HepG2 (cell line): ENCODE measurements around the gene CSNK1A1. TPM values are rescaled to one million over a fixed set of nuclear protein-coding genes. Genes with fewer than 3 reads are reported as not detected.
"Not testable (repeated sequence)": the region's sequence is repeated elsewhere in the genome, so short reads cannot be mapped to it uniquely, and the experiment has no call there.

Experiments
- ATAC-seq: fragments of 200-7000 bp; cut with Tn5 transposase; 3 replicates; pipeline ENCODE4 v1.9.1; 2020; ENCODE audit warnings: mild to moderate bottlenecking, moderate library complexity
- BruUV-seq: library from RNA; stranded (reverse); fragments of 400-500 nt; replicated peaks from 2 replicates; lab custom pipeline; 2021; lab: Mats Ljungman, UMichigan
- CTCF ChIA-PET: fragments of 300-600 bp; formaldehyde crosslinking; extraction: SDS; loops from one replicate; lab custom pipeline; 2021; ENCODE audit warnings: low total read pairs, inconsistent platforms, low intra/inter-chr PET ratio; lab: Yijun Ruan, JAX
- POLR2A ChIA-PET: fragments of 350-600 bp; sonication (Branson Sonifier 250); formaldehyde crosslinking; loops from one replicate; lab custom pipeline; 2020; ENCODE audit warnings: antibody characterized with exemption, inconsistent platforms; lab: Yijun Ruan, JAX
- DNase-seq: peaks from one replicate; pipeline ENCODE4 v3.0.0-alpha.2; 2015; ENCODE audit warnings: low spot score
- FAIRE-seq: peaks from 3 replicates; lab custom pipeline; 2011; peaks lifted over from hg19 to GRCh38; lab: Jason Lieb, UNC
- H2AFZ ChIP-seq: one replicate; pipeline ENCODE4 v1.6.1; 2011; ENCODE audit warnings: low read length, inconsistent platforms
- H3K27ac ChIP-seq: fragments of 300-600 bp; 3 replicates; pipeline ENCODE4 v1.8.0; 2011; ENCODE audit warnings: mixed run types, mild to moderate bottlenecking, mixed read lengths, low read length, inconsistent platforms; ENCODE audit not compliant: insufficient read depth; ENCODE audit errors: extremely low read length
- H3K27me3 ChIP-seq, 2 experiments: fragments of 200-600 bp in 1 of 2; 2 replicates in 1 of 2; 3 replicates in 1 of 2; pipeline versions ENCODE4 v1.6.0 to v1.8.0; 2011; ENCODE audit warnings: low read length in 2 of 2, mild to moderate bottlenecking in 2 of 2, moderate library complexity in 2 of 2, inconsistent platforms in 1 of 2; ENCODE audit not compliant: insufficient read depth in 2 of 2, control insufficient read depth in 1 of 2
- H3K36me3 ChIP-seq, 2 experiments: fragments of 200-600 bp in 1 of 2; replicated peaks in 1 of 2; 2 replicates in 1 of 2; 3 replicates in 1 of 2; pipeline versions ENCODE4 v1.5.1 to v1.8.0; 2011; ENCODE audit warnings: low read length in 2 of 2, inconsistent platforms in 1 of 2; ENCODE audit not compliant: insufficient read depth in 2 of 2, control insufficient read depth in 1 of 2
- H3K4me1 ChIP-seq: 2 replicates; pipeline ENCODE4 v1.5.1; 2012; ENCODE audit warnings: low read length, inconsistent platforms; ENCODE audit not compliant: insufficient read depth
- H3K4me2 ChIP-seq: 2 replicates; pipeline ENCODE4 v1.6.0; 2011; ENCODE audit warnings: low read depth, low read length, inconsistent platforms
- H3K4me3 ChIP-seq, 3 experiments: fragments of 200-600 bp in 1 of 3; sonication (generic), shearing (Covaris generic) in 1 of 3; replicated peaks in 1 of 3; 2 replicates each; pipeline ENCODE4 v1.5.1; 2011 to 2016; ENCODE audit warnings: low read length in 3 of 3, inconsistent platforms in 2 of 3, low read depth in 2 of 3, mild to moderate bottlenecking in 2 of 3, control low read depth in 1 of 3, mixed read lengths in 1 of 3; ENCODE audit not compliant: insufficient read depth in 1 of 3
- H3K79me2 ChIP-seq: one replicate; pipeline ENCODE4 v1.6.1; 2011; ENCODE audit warnings: low read length, inconsistent platforms; ENCODE audit not compliant: insufficient read depth
- H3K9ac ChIP-seq: 2 replicates; pipeline ENCODE4 v1.6.0; 2011; ENCODE audit warnings: mild to moderate bottlenecking, low read depth, low read length, inconsistent platforms; ENCODE audit not compliant: insufficient read depth
- H3K9me3 ChIP-seq: 2 replicates; pipeline ENCODE4 v1.5.1; 2012; ENCODE audit warnings: mild to moderate bottlenecking, low read length
- H4K20me1 ChIP-seq: 2 replicates; pipeline ENCODE4 v1.6.0; 2011; ENCODE audit warnings: inconsistent platforms, mild to moderate bottlenecking, low read length, moderate library complexity; ENCODE audit not compliant: insufficient read depth
- EP300 ChIP-seq, 3 experiments: sonication (generic) in 1 of 3; formaldehyde crosslinking in 1 of 3; IDR thresholded peaks; 2 replicates each; pipeline versions ENCODE4 v1.5.1 to v1.6.1; 2011 to 2020; ENCODE audit warnings: low read depth in 2 of 3, low read length in 2 of 3, borderline replicate concordance in 1 of 3, improper control_type of control experiment in 1 of 3, mild to moderate bottlenecking in 1 of 3, missing genetic modification reagents in 1 of 3, moderate library complexity in 1 of 3
- JUNB ChIP-seq: sonication (generic); formaldehyde crosslinking; IDR thresholded peaks from 2 replicates; pipeline ENCODE4 v1.8.0; 2022; ENCODE audit warnings: missing genetic modification reagents, mild to moderate bottlenecking, borderline replicate concordance
- ZNF775 ChIP-seq: sonication (generic); formaldehyde crosslinking; IDR thresholded peaks from 2 replicates; pipeline ENCODE4 v1.4.0; 2020; ENCODE audit warnings: missing genetic modification reagents, mild to moderate bottlenecking, moderate library complexity, borderline replicate concordance
- WGBS: methylation state at CpG from one replicate; pipeline ENCODE4 v1.1.6; 2017; ENCODE audit warnings: low lambda C conversion rate; 5-methylcytosine and 5-hydroxymethylcytosine counted together
- in situ Hi-C: cut with HindIII; loops from 2 replicates; pipeline ENCODE4 v1.10.0; 2017; ENCODE audit warnings: low pct_unique_long_range_greater_than_20kb; ENCODE audit not compliant: extremely low pct_ligation_motif_present
- intact Hi-C: fragments of 100-400 bp; cut with micrococcal nuclease; formaldehyde crosslinking; loops from one replicate; pipeline ENCODE4 v1.10.0; 2022; ENCODE audit not compliant: unreplicated experiment
- polyA plus RNA-seq, 8 experiments: library from polyadenylated mRNA; depleted of rRNA in 3 of 8; stranded (reverse) in 7 of 8; unstranded in 1 of 8; fragments of >200 nt; fragmentation: Illumina TruSeq in 4 of 8; extraction: Trizol in 4 of 8; gene quantifications; 2 replicates each; pipeline versions ENCODE4 v1.2.1 to v1.2.3, GENCODE V29; 2011 to 2016; ENCODE audit warnings: low read depth in 4 of 8, missing spikeins in 1 of 8, mixed read lengths in 1 of 8; ENCODE audit not compliant: insufficient read depth in 1 of 8
- total RNA-seq, 5 experiments: library from RNA; depleted of rRNA; stranded (reverse); fragments of >200 nt; fragmentation: Illumina TruSeq; extraction: Trizol; gene quantifications; 2 replicates each; pipeline ENCODE4 v1.2.3, GENCODE V29; 2016; ENCODE audit warnings: low read depth in 1 of 5
- TF ChIP-seq, protein P1 (sequence below): sonication (generic); formaldehyde crosslinking; IDR thresholded peaks from 2 replicates; pipeline ENCODE4 v1.8.1; 2023; ENCODE audit warnings: mild to moderate bottlenecking, missing genetic modification reagents

The CSNK1A1 gene
- total and polyA plus RNA-seq, 2 of the 13 experiments (the other 11 are each of a cell fraction or from before 2014, with no cell fraction given) = 89.0 to 149 TPM

GRCh38 chr5:149445739-149446369 lies 105.4 kb downstream of the CSNK1A1 start (continued):
- TF ChIP-seq EP300 (IDR thresholded peaks at IDR 0.05; ENCODE audit: low read depth in 2 of 2, low read length in 2 of 2) (peak; percentile 16 to 65; a peak in 1 of 4 replicates), EP300 (CRISPR knock-in tag; IDR thresholded peaks at IDR 0.05; ENCODE audit: borderline replicate concordance) (no peak)

DNA sequence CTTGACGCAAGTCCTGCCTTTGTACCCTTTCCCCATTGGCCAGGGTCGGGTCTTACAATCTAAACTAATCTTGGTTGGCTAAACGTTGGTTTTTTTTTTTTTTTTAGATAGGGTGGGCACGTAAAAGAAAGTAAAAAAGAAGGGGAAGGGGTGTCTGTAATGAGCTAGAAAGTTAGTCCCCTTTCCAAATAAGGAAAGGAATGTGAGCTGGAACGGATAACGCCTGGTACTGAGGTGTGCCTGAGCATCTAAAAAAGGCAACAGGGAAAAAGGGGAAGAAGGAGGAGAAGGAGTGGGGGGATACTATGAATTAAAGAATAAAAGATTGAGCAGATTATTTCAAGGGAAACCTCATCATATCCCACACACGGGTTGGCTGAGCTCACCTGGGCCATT lies 105.9 kb downstream of the CSNK1A1 start:
- no TSS peak for BruUV-seq
- TF ChIP-seq JUNB = 0 out of 2 replicates have a peak, but pooled peaks have one; percentile 3
- TF ChIP-seq ZNF775 = no peak
- TF ChIP-seq, protein P1, sequence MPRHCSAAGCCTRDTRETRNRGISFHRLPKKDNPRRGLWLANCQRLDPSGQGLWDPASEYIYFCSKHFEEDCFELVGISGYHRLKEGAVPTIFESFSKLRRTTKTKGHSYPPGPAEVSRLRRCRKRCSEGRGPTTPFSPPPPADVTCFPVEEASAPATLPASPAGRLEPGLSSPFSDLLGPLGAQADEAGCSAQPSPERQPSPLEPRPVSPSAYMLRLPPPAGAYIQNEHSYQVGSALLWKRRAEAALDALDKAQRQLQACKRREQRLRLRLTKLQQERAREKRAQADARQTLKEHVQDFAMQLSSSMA = no peak
- intact Hi-C loops = no loop called here
- ATAC-seq (no peak), DNase-seq (no peak), FAIRE-seq (no peak)
- POLR2A ChIA-PET = interaction anchor here (1.5 to 2.3 kb wide), 5 partner anchors 9 to 272 kb away, joined by 3 to 13 read pairs (median 10); partner anchors contain the start of gene CSNK1A1
- no peaks in the 10 kb centered on the region for H3K27me3 ChIP-seq
- CTCF ChIA-PET = no interaction called here
- in situ Hi-C loops = no loop called here
- H3K9me3 ChIP-seq = no peaks in the 10 kb centered on the region
- no peaks in the 10 kb centered on the region for H3K36me3 ChIP-seq
- no peaks in the 10 kb centered on the region for H3K79me2 ChIP-seq
- WGBS = 74% methylated on average over 7 of the region's 7 CpGs
- peak overlapping the region; percentile 60 for H3K27ac ChIP-seq
- H3K4me3 ChIP-seq = peak overlapping the region in 1 of 3 experiments; percentile 19; a peak in 2 of 6 replicates
- H3K4me1 ChIP-seq = peaks cover 64% of the 10 kb centered on the region
- H3K4me2 ChIP-seq = peak overlapping the region; percentile 52
- peak overlapping the region; percentile 52 for H3K9ac ChIP-seq
- H2AFZ ChIP-seq = peak overlapping the region; percentile 35
- H4K20me1 ChIP-seq = no peaks in the 10 kb centered on the region

GRCh38 chr5:149444430-149444829 lies 106.8 kb downstream of the CSNK1A1 start:
- peaks cover 64% of the 10 kb centered on the region for H3K4me1 ChIP-seq
- intact Hi-C loops, FAIRE-seq, BruUV-seq, H3K27me3 ChIP-seq, H3K9ac ChIP-seq, ATAC-seq, H3K4me3 ChIP-seq, in situ Hi-C loops, H3K36me3 ChIP-seq, H3K27ac ChIP-seq, H3K79me2 ChIP-seq, H2AFZ ChIP-seq, CTCF ChIA-PET, H3K9me3 ChIP-seq, H4K20me1 ChIP-seq, H3K4me2 ChIP-seq, DNase-seq: not testable (repeated sequence)
- 92% methylated on average over 4 of the region's 4 CpGs for WGBS
- POLR2A ChIA-PET = interaction anchor here (2.2 kb wide), 1 partner anchor 10 kb away, joined by 13 read pairs; no protein-coding TSS in a partner anchor
